Measurements from ENCODE around the gene ALG12. TPM values are rescaled to one million over a fixed set of nuclear protein-coding genes. Genes with fewer than 3 reads are reported as not detected.

The ALG12 gene
- total and polyA plus RNA-seq, 2 donors (not counting 1 experiment from before 2014, with no cell fraction given) = 15.2 to 16.6 TPM

DNA sequence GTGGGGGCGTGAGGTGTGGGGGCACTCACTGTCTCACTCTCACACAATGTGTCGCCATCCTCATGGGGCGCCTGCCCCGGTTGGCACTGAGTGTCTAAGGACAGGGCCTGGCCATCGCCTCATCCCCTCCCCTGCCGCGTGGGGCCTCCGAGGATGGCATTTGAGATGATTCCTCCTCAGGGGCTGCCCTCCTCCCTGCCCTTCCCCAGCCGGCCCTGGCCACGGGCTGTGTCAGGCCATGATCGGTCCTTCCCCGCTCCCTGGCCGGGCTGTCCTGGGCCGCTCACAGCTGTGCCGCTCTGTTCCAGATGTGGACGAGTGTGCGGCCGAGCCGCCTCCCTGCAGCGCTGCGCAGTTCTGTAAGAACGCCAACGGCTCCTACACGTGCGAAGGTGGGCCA is 4.7 kb upstream of the ALG12 start:
- no peaks in the 10 kb centered on the region for H3K9me3 Mint-ChIP-seq (ENCODE audit: insufficient read depth)
- ChIA-PET CTCF (no interaction called here), POLR2A (no interaction called here)
- Histone ChIP-seq H4K20me1 (ENCODE audit: control insufficient read depth, insufficient read depth, low read length, poor library complexity, severe bottlenecking) (peaks cover 7% of the 10 kb centered on the region), H3K4me2 (replicated peaks; ENCODE audit: low read depth, low read length, poor library complexity, severe bottlenecking) (peak overlapping the region; percentile 80), H2AFZ (ENCODE audit: insufficient read depth, low read depth, low read length, poor library complexity, severe bottlenecking) (no peak overlapping the region), H3K27me3 (replicated peaks in 1 of 4; ENCODE audit: control extremely low read depth in 1 of 4, control insufficient read depth in 3 of 4, insufficient read depth in 4 of 4, low read length in 3 of 4) (no peaks in the 10 kb centered on the region), H3K79me2 (ENCODE audit: control insufficient read depth, insufficient read depth, low read length) (peaks cover 7% of the 10 kb centered on the region), H3K4me3 (ENCODE audit: control extremely low read depth in 1 of 5, extremely low read depth in 1 of 5, insufficient read depth in 1 of 5, low read depth in 2 of 5, low read length in 4 of 5) (no peak overlapping the region), H3K4me1 (ENCODE audit: control insufficient read depth in 2 of 2, insufficient read depth in 2 of 2, low read length in 2 of 2) (peaks cover 37 to 45% of the 10 kb centered on the region in 2 donors), H3K9me3 (ENCODE audit: control extremely low read depth in 1 of 3, control insufficient read depth in 2 of 3, insufficient read depth in 1 of 3, low read length in 2 of 3) (peaks cover 0 to 12% (median 0%) of the 10 kb centered on the region in 3 donors), H3K36me3 (replicated peaks in 1 of 2; ENCODE audit: control extremely low read depth in 1 of 2, control insufficient read depth in 1 of 2, extremely low read depth in 1 of 2, insufficient read depth in 2 of 2, low read length in 1 of 2) (peaks cover 0 to 13% of the 10 kb centered on the region in 2 experiments), H3K9ac (ENCODE audit: low read length) (no peak overlapping the region), H3K27ac (ENCODE audit: low read length in 2 of 2) (no peak overlapping the region)
- DNase-seq (no peak), ATAC-seq (ENCODE audit: low read depth) (no peak)
- H3K4me3 Mint-ChIP-seq = peak overlapping the region; percentile 64
- intact Hi-C loops (cut with micrococcal nuclease) = no loop called here
- WGBS (ENCODE audit: insufficient coverage) = 98% methylated on average over 24 of the region's 25 CpGs
- no peaks in the 10 kb centered on the region for H3K27me3 Mint-ChIP-seq
- peaks cover 49% of the 10 kb centered on the region for H3K4me1 Mint-ChIP-seq
- peak overlapping the region; percentile 86 for H3K27ac Mint-ChIP-seq
- TF ChIP-seq EZH2 (IDR thresholded peaks at IDR 0.05; ENCODE audit: borderline replicate concordance, insufficient read depth, low read depth, low read length, poor library complexity, severe bottlenecking) = no peak
- TF ChIP-seq, protein P1, sequence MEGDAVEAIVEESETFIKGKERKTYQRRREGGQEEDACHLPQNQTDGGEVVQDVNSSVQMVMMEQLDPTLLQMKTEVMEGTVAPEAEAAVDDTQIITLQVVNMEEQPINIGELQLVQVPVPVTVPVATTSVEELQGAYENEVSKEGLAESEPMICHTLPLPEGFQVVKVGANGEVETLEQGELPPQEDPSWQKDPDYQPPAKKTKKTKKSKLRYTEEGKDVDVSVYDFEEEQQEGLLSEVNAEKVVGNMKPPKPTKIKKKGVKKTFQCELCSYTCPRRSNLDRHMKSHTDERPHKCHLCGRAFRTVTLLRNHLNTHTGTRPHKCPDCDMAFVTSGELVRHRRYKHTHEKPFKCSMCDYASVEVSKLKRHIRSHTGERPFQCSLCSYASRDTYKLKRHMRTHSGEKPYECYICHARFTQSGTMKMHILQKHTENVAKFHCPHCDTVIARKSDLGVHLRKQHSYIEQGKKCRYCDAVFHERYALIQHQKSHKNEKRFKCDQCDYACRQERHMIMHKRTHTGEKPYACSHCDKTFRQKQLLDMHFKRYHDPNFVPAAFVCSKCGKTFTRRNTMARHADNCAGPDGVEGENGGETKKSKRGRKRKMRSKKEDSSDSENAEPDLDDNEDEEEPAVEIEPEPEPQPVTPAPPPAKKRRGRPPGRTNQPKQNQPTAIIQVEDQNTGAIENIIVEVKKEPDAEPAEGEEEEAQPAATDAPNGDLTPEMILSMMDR (IDR thresholded peaks at IDR 0.05) = no peak

DNA sequence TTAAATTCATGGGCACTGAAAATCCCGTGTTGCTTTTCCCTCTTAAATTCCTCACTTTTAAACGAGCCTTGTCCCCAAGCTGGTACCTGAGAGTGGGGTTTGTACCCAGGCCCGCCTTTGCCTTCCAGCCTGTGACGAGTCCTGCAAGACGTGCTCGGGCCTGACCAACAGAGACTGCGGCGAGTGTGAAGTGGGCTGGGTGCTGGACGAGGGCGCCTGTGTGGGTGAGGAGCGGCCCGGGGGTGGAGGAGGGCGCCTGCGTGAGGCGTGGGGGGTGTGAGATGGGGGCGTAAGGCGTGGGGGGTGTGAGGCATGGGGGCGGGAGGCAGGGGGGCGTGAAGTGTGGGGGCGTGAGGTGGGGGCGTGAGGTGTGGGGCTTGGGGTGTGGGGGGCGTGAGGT is 4.2 kb upstream of the ALG12 start:
- Mint-ChIP-seq H3K4me1 (peaks cover 47% of the 10 kb centered on the region), H3K9me3 (ENCODE audit: insufficient read depth) (no peaks in the 10 kb centered on the region), H3K27ac (peak overlapping the region; percentile 61), H3K4me3 (no peak overlapping the region), H3K27me3 (no peaks in the 10 kb centered on the region)
- Histone ChIP-seq H3K4me2 (replicated peaks; ENCODE audit: low read depth, low read length, poor library complexity, severe bottlenecking) (no peak overlapping the region), H3K27ac (ENCODE audit: low read length in 2 of 2) (no peak overlapping the region), H3K36me3 (replicated peaks in 1 of 2; ENCODE audit: control extremely low read depth in 1 of 2, control insufficient read depth in 1 of 2, extremely low read depth in 1 of 2, insufficient read depth in 2 of 2, low read length in 1 of 2) (peaks cover 0 to 13% of the 10 kb centered on the region in 2 experiments), H3K4me3 (ENCODE audit: control extremely low read depth in 1 of 5, extremely low read depth in 1 of 5, insufficient read depth in 1 of 5, low read depth in 2 of 5, low read length in 4 of 5) (no peak overlapping the region), H4K20me1 (ENCODE audit: control insufficient read depth, insufficient read depth, low read length, poor library complexity, severe bottlenecking) (peaks cover 7% of the 10 kb centered on the region), H3K79me2 (ENCODE audit: control insufficient read depth, insufficient read depth, low read length) (peaks cover 11% of the 10 kb centered on the region), H3K4me1 (ENCODE audit: control insufficient read depth in 2 of 2, insufficient read depth in 2 of 2, low read length in 2 of 2) (peaks cover 41 to 49% of the 10 kb centered on the region in 2 donors), H3K9me3 (ENCODE audit: control extremely low read depth in 1 of 3, control insufficient read depth in 2 of 3, insufficient read depth in 1 of 3, low read length in 2 of 3) (peaks cover 0 to 12% (median 0%) of the 10 kb centered on the region in 3 donors), H3K27me3 (replicated peaks in 1 of 4; ENCODE audit: control extremely low read depth in 1 of 4, control insufficient read depth in 3 of 4, insufficient read depth in 4 of 4, low read length in 3 of 4) (no peaks in the 10 kb centered on the region), H2AFZ (ENCODE audit: insufficient read depth, low read depth, low read length, poor library complexity, severe bottlenecking) (no peak overlapping the region), H3K9ac (ENCODE audit: low read length) (no peak overlapping the region)
- no peak for ATAC-seq (ENCODE audit: low read depth)
- no peak for TF ChIP-seq EZH2 (IDR thresholded peaks at IDR 0.05; ENCODE audit: borderline replicate concordance, insufficient read depth, low read depth, low read length, poor library complexity, severe bottlenecking)
- TF ChIP-seq, protein P1 (IDR thresholded peaks at IDR 0.05) = no peak
- DNase-seq = no peak
- 100% methylated on average over 2 of the region's 22 CpGs for WGBS (ENCODE audit: insufficient coverage)
- POLR2A ChIA-PET = no interaction called here
- CTCF ChIA-PET = no interaction called here
- intact Hi-C loops (cut with micrococcal nuclease) = no loop called here

Measured in B cell (primary cell).